Activated CD8-positive, alpha-beta memory T cell treated with anti-CD3 and anti-CD28 coated beads for 48 hours (primary cell): ENCODE results near the gene CDCA8.
"Not testable (repeated sequence)": the region's sequence is repeated elsewhere in the genome, so short reads cannot be mapped to it uniquely, and the experiment has no call there.

Source experiments
- DNase-seq, 3 experiments: peaks; one replicate each; pipeline ENCODE4 v3.0.0-alpha.2; 2020; ENCODE audit warnings: low read depth in 2 of 3, low spot score in 2 of 3

Gene CDCA8

GRCh38 chr1:37732111-37732780 lies 39.9 kb downstream of the CDCA8 start:
- no peak for DNase-seq

- DNase-seq = no peak
Measured at GRCh38 chr1:37734629-37735591, 42.6 kb downstream of the CDCA8 start.

GRCh38 chr1:37737975-37738374 lies 45.7 kb downstream of the CDCA8 start:
- not testable (repeated sequence) for DNase-seq

- not testable (repeated sequence) for DNase-seq
Measured at GRCh38 chr1:37738619-37739018, 46.3 kb downstream of the CDCA8 start.

GRCh38 chr1:37739222-37739621 lies 46.9 kb downstream of the CDCA8 start:
- no peak for DNase-seq

- DNase-seq = no peak
Measured at GRCh38 chr1:37741130-37741529, 48.8 kb downstream of the CDCA8 start.

- DNase-seq = no peak
Measured at GRCh38 chr1:37741662-37742061, 49.3 kb downstream of the CDCA8 start.

GRCh38 chr1:37746806-37747205 lies 54.5 kb downstream of the CDCA8 start:
- DNase-seq = no peak

GRCh38 chr1:37748565-37748964 lies 56.2 kb downstream of the CDCA8 start:
- no peak for DNase-seq

GRCh38 chr1:37752213-37752582 lies 59.9 kb downstream of the CDCA8 start:
- DNase-seq = no peak

GRCh38 chr1:37752583-37753471 lies 60.5 kb downstream of the CDCA8 start:
- no peak for DNase-seq

GRCh38 chr1:37753473-37754321 lies 61.4 kb downstream of the CDCA8 start:
- no peak for DNase-seq

GRCh38 chr1:37755290-37755689 lies 63.0 kb downstream of the CDCA8 start:
- DNase-seq = no peak

- DNase-seq = no peak
Measured at GRCh38 chr1:37755951-37756560, 63.7 kb downstream of the CDCA8 start.
